Fibroblast of lung (primary cell): ENCODE data around the gene FHAD1. TPM values are rescaled to one million over a fixed set of nuclear protein-coding genes. Genes with fewer than 3 reads are reported as not detected.

ENCODE experiments used
- DNase-seq, 2 donors: peaks; one replicate each; pipeline versions ENCODE4 v3.0.0 to v3.0.0-alpha.2; 2010; ENCODE audit warnings: low read depth in 2 of 2
- H2AFZ ChIP-seq: 2 replicates; pipeline ENCODE4 v1.5.1; 2012; ENCODE audit warnings: low read length, control low read depth, inconsistent platforms
- H3K27ac ChIP-seq: 2 replicates; pipeline ENCODE4 v1.5.1; 2011; ENCODE audit warnings: low read length, control low read depth; ENCODE audit not compliant: insufficient read depth
- H3K27me3 ChIP-seq: 2 replicates; pipeline ENCODE4 v1.5.1; 2011; ENCODE audit warnings: mild to moderate bottlenecking, low read length; ENCODE audit not compliant: control insufficient read depth, insufficient read depth
- H3K36me3 ChIP-seq: 2 replicates; pipeline ENCODE4 v1.5.1; 2011; ENCODE audit warnings: low read length; ENCODE audit not compliant: control insufficient read depth, insufficient read depth
- H3K4me1 ChIP-seq: 2 replicates; pipeline ENCODE4 v1.5.1; 2011; ENCODE audit warnings: low read length; ENCODE audit not compliant: control insufficient read depth, insufficient read depth; ENCODE audit errors: extremely low read depth
- H3K4me2 ChIP-seq: 2 replicates; pipeline ENCODE4 v1.5.1; 2011; ENCODE audit warnings: low read length, control low read depth; ENCODE audit not compliant: insufficient read depth; ENCODE audit errors: extremely low read depth
- H3K4me3 ChIP-seq, 4 experiments: fragments of 200-600 bp in 1 of 4; sonication (generic) in 1 of 4; replicated peaks in 1 of 4; 2 replicates each; pipeline ENCODE4 v1.5.1; 2011 to 2016; ENCODE audit warnings: low read length in 4 of 4, low read depth in 3 of 4, mild to moderate bottlenecking in 3 of 4, control low read depth in 2 of 4, inconsistent platforms in 1 of 4, mixed read lengths in 1 of 4; ENCODE audit not compliant: insufficient read depth in 1 of 4; ENCODE audit errors: control extremely low read depth in 1 of 4
- H3K79me2 ChIP-seq: 2 replicates; pipeline ENCODE4 v1.5.1; 2012; ENCODE audit warnings: mild to moderate bottlenecking, low read length, inconsistent platforms; ENCODE audit not compliant: control insufficient read depth, insufficient read depth
- H3K9ac ChIP-seq: 2 replicates; pipeline ENCODE4 v1.5.1; 2011; ENCODE audit warnings: mild to moderate bottlenecking, low read length, control low read depth; ENCODE audit not compliant: insufficient read depth
- H3K9me3 ChIP-seq: 2 replicates; pipeline ENCODE4 v1.5.1; 2012; ENCODE audit warnings: low read depth, low read length; ENCODE audit not compliant: control insufficient read depth, insufficient read depth
- H4K20me1 ChIP-seq: 2 replicates; pipeline ENCODE4 v1.5.1; 2011; ENCODE audit warnings: low read length; ENCODE audit not compliant: control insufficient read depth, insufficient read depth; ENCODE audit errors: extremely low read depth
- EZH2 ChIP-seq: IDR thresholded peaks from 2 replicates; pipeline ENCODE4 v1.5.1; 2012; ENCODE audit warnings: low read length, control low read depth, mild to moderate bottlenecking; ENCODE audit errors: missing control alignments
- polyA plus RNA-seq, 2 donors: library from polyadenylated mRNA; depleted of rRNA in 1 of 2; stranded (reverse) in 1 of 2; unstranded in 1 of 2; fragments of >200 nt; gene quantifications; 2 replicates each; pipeline ENCODE4 v1.2.1, GENCODE V29; 2011 to 2012; ENCODE audit warnings: missing spikeins in 1 of 2
- total RNA-seq: library from RNA; depleted of rRNA; stranded (reverse); fragments of >200 nt; gene quantifications from 2 replicates; pipeline ENCODE4 v1.2.1, GENCODE V29; 2014
- TF ChIP-seq, protein P1 (sequence below), 2 donors: IDR thresholded peaks in 1 of 2; conservative IDR thresholded peaks in 1 of 2; 1 replicate in 1 of 2; 2 replicates in 1 of 2; pipeline ENCODE4 v1.5.1; 2011 to 2012; ENCODE audit warnings: low read length in 2 of 2, control low read depth in 1 of 2, inconsistent platforms in 1 of 2, low read depth in 1 of 2, mild to moderate bottlenecking in 1 of 2

Gene FHAD1
- total and polyA plus RNA-seq, 2 donors (not counting 1 experiment from before 2014, with no cell fraction given) = 0.09 to 0.66 TPM

GRCh38 chr1:15262003-15262377 lies 15.0 kb downstream of the FHAD1 start:
- H3K9me3 ChIP-seq = no peaks in the 10 kb centered on the region
- H3K36me3 ChIP-seq = no peaks in the 10 kb centered on the region
- H3K27ac ChIP-seq = no peak overlapping the region
- H3K4me2 ChIP-seq = no peak overlapping the region
- no peaks in the 10 kb centered on the region for H4K20me1 ChIP-seq
- H3K4me1 ChIP-seq = peaks cover 9% of the 10 kb centered on the region
- DNase-seq = no peak
- H3K79me2 ChIP-seq = no peaks in the 10 kb centered on the region
- H3K9ac ChIP-seq = no peak overlapping the region
- no peak for TF ChIP-seq EZH2
- TF ChIP-seq, protein P1, sequence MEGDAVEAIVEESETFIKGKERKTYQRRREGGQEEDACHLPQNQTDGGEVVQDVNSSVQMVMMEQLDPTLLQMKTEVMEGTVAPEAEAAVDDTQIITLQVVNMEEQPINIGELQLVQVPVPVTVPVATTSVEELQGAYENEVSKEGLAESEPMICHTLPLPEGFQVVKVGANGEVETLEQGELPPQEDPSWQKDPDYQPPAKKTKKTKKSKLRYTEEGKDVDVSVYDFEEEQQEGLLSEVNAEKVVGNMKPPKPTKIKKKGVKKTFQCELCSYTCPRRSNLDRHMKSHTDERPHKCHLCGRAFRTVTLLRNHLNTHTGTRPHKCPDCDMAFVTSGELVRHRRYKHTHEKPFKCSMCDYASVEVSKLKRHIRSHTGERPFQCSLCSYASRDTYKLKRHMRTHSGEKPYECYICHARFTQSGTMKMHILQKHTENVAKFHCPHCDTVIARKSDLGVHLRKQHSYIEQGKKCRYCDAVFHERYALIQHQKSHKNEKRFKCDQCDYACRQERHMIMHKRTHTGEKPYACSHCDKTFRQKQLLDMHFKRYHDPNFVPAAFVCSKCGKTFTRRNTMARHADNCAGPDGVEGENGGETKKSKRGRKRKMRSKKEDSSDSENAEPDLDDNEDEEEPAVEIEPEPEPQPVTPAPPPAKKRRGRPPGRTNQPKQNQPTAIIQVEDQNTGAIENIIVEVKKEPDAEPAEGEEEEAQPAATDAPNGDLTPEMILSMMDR (conservative IDR thresholded peaks at IDR 0.05 in 1 of 2, IDR thresholded peaks at IDR 0.05 in 1 of 2; ENCODE audit: low read depth in 1 of 2, low read length in 2 of 2) = no peak
- no peak overlapping the region for H2AFZ ChIP-seq
- H3K4me3 ChIP-seq = no peak overlapping the region
- H3K27me3 ChIP-seq = no peaks in the 10 kb centered on the region

- Histone ChIP-seq H3K4me1 (peaks cover 9% of the 10 kb centered on the region), H3K27ac (no peak overlapping the region), H3K79me2 (no peaks in the 10 kb centered on the region), H3K36me3 (no peaks in the 10 kb centered on the region), H3K9ac (no peak overlapping the region), H3K4me3 (no peak overlapping the region), H3K4me2 (no peak overlapping the region), H2AFZ (no peak overlapping the region), H3K9me3 (no peaks in the 10 kb centered on the region), H4K20me1 (no peaks in the 10 kb centered on the region), H3K27me3 (no peaks in the 10 kb centered on the region)
- no peak for TF ChIP-seq EZH2
- TF ChIP-seq, protein P1 (conservative IDR thresholded peaks at IDR 0.05 in 1 of 2, IDR thresholded peaks at IDR 0.05 in 1 of 2; ENCODE audit: low read depth in 1 of 2, low read length in 2 of 2) = no peak
- DNase-seq = no peak
Observed at GRCh38 chr1:15262706-15263105, 15.7 kb downstream of the FHAD1 start.

GRCh38 chr1:15264769-15265168 lies 17.7 kb downstream of the FHAD1 start:
- Histone ChIP-seq H3K9me3 (no peaks in the 10 kb centered on the region), H2AFZ (no peak overlapping the region), H3K4me1 (peaks cover 9% of the 10 kb centered on the region), H3K4me2 (no peak overlapping the region), H4K20me1 (no peaks in the 10 kb centered on the region), H3K36me3 (no peaks in the 10 kb centered on the region), H3K27me3 (no peaks in the 10 kb centered on the region), H3K4me3 (no peak overlapping the region), H3K27ac (no peak overlapping the region), H3K79me2 (no peaks in the 10 kb centered on the region), H3K9ac (no peak overlapping the region)
- TF ChIP-seq, protein P1 (conservative IDR thresholded peaks at IDR 0.05 in 1 of 2, IDR thresholded peaks at IDR 0.05 in 1 of 2; ENCODE audit: low read depth in 1 of 2, low read length in 2 of 2) = no peak
- no peak for TF ChIP-seq EZH2
- DNase-seq = no peak
